GM19438 (cell line): ENCODE measurements around the gene RNF208.
"Not testable (repeated sequence)": the region's sequence is repeated elsewhere in the genome, so short reads cannot be mapped to it uniquely, and the experiment has no call there.

Source experiments
- ATAC-seq: cut with Tn5 transposase; IDR thresholded peaks from one replicate; pipeline ENCODE4 v1.9.1; 2021; ENCODE audit warnings: low read depth; ENCODE audit not compliant: unreplicated experiment

RNF208 gene, protein sequence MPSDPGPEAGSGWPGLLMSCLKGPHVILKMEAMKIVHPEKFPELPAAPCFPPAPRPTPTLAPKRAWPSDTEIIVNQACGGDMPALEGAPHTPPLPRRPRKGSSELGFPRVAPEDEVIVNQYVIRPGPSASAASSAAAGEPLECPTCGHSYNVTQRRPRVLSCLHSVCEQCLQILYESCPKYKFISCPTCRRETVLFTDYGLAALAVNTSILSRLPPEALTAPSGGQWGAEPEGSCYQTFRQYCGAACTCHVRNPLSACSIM

DNA sequence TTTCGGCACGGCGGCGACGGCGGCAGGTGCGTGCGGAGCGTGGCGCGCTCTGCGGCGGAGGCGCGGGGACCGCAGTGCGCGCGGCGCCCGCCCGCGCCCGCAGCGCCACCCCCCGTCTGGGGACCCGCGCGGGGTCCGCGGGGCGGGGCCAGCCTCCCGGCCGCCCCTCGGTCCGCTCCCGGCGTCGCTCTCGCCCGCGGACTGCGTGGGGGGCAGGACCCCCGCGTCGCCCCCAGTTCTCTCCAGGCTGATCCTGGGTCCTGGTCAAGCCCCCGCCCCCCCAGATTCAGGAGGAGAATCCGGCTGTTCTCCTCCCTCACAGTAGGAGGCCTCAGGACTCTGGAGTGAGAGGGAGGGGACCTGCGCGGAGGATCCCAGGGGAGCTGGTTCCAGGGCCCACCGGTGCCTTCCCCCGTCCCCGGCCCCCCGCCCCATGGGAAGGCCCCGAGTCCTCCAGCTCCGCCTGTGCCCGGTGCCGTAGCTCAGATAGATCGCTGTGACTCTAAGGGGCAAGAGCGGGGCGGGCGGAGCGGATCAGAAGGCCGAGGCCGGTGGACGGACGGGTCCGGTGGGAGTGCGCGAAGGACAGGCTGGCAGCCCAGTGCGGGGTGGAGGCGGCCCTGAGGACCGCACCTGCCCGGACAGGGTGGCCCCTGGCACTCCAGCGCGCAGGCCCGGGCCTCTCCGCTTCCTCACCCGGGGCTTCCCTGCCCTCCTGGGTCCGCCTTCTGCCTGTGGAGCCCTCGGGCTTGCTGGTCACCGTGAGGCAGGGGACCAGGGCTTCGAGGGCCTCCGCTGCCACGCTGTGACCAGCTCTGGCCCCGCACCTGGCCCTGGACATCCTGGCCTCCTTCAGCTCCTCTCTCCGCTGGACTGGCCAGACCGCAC, at the start of gene RNF208:
Gene RNF208, minus strand, starts transcription at position 51 of the 888 bp plus-strand sequence. CDS start 1,028 bp downstream, outside the sequence.
- ATAC-seq = no peak

- no peak for ATAC-seq
These were observed 49.6 kb upstream of the RNF208 start for GRCh38 chr9:137271696-137272076.

- ATAC-seq = no peak
These were observed 49.1 kb upstream of the RNF208 start for GRCh38 chr9:137270929-137271695.

DNA sequence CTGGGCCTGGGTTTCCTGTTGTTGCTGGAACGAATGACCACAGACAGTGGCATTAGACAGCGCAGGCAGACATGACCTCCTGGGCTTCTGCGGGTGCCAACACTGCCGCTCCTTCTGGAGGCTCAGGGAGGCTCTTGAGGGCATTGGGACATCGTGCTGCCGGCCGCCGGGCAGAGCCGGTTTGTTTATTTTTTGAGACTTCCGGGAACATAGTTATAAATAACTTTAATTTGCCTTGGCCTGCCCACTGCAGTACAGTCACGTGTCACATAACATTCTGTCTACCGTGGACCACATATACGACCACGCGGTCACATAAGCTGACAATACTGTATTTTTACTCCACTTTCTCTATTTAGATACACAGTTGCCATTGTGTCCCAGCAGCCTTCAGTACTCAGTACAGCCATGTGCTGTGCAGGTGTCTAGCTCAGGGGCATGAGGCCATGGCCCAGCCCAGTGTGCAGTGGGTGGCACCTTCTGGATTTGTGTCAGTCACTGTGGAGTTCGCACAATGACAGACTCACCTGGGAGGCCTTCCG, 47.3 kb upstream of the RNF208 start:
- ATAC-seq = no peak

- no peak for ATAC-seq
These were observed 46.6 kb upstream of the RNF208 start for GRCh38 chr9:137268538-137269201.

DNA sequence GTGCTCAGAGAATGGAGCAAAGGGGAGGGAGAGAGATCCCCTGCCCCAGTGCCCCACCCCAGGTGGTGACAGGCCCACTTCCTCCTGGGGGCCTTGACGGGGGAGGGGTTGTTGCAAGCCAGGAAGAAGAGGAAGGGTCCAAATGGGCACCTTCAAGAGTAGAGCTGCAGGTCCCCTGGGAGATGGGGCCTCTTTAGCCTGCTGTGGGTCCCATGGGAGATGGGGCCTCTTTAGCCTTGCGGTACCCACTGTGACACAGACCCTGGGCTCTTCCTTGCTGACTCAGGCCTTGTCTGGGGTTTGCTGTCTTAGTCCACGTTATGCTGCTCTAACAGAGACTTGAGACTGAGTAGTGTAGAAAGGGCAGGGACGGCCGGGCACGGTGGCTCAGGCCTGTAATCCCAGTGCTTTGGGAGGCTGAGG, 45.9 kb upstream of the RNF208 start:
- peak; percentile 53 for ATAC-seq

DNA sequence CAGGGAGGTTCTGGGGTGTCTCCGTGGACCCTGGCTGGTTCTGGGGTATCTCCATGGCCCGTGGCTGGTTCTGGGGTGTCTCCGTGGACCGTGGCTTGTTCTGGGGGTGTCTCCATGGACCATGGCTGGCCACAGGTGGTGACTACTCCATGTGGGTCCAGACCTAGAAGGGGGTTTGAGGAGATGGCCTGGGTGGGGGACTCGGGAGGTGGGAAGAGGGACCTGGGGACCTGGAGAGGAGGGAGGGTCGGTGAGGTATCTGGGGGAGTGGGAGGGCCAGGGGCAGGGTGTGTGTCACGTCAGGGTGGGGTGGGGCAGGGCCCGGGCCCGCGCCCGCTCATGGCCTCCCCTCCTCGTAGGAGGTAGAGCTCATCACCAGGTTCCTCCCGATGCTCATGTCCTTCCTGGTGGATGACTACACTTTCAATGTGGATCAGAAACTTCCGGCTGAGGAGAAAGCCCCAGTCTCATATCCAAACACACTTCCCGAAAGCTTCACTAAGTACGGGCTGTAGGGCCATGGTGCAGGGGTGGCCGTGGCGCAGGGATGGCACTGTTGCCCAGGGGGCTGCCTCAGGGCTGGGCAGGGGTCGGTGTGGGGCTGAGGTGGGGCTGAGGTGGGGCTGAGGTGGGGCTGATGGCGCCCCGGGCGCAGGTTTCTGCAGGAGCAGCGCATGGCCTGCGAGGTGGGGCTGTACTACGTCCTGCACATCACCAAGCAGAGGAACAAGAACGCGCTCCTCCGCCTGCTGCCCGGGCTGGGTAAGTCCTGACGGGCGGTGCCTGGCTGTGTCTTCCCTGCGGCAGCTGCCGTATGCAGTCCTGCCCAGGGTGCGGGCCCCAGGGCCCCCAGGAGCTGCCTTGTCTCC, 44.8 kb upstream of the RNF208 start:
- ATAC-seq = no peak

DNA sequence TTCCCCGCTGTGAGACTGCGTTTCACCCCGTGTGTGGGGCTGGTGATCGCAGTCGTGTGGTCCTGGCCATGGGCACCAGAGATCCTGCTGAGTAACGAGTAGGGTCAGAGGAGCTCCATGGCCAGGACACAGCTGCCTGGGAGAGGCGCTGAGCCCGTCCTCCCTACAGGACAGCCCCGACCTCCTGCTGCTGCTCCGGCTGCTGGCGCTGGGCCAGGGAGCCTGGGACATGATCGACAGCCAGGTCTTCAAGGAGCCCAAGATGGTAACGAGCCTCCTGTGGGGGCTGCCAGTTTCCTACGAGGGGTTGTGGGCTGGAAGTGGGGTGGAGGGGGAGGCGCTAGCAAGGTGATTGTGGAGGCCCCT, 44.1 kb upstream of the RNF208 start:
- no peak for ATAC-seq

DNA sequence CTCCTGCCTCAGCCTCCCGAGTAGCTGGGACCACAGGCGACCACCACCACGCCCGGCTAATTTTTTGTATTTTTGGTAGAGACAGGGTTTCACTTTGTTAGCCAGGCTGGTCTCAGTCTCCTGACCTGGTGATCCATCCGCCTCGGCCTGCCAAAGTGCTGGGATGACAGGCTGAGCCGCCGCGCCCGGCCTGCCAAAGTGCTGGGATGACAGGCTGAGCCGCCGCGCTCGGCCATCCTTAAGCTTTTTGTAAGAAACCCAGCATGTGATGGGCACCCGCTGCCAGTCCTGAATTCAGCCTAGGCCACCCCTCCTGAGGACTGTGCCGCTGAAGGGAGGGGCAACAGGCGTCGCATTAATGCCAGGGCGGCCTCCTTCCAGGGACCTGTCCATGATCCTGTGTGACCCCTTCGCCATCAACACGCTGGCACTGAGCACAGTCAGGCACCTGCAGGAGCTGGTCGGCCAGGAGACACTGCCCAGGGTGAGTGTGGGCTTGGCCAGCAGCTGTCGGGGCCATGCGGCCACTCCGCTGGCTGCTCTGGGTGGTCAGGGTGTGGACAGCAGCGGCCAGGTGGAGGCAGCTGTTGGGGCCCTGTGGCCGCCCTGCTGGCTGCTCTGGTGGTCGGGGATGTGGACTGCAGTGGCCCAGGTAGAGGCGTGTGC, 43.6 kb upstream of the RNF208 start:
- ATAC-seq = no peak

DNA sequence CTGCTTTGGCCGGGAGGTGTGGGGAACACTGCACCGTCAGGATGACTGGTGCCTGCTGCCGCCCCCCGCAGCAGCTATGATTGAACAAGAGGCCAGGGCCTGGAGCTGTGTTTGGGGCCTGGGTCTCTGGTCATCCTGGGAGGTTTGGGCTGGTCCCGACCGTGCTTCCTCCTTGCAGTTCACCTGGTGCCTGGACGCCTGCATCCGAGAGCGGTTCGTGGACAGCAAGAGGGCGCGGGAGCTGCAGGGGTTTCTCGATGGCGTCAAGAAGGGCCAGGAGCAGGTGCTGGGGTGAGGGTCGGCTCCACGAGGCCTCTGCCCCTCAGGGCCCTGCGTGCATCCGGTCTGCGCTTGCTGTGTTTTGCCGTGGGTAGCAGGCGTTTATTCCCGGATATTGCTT, 42.0 kb upstream of the RNF208 start:
- no peak for ATAC-seq

GRCh38 chr9:137263506-137263905, 41.5 kb upstream of the RNF208 start:
- ATAC-seq = no peak

DNA sequence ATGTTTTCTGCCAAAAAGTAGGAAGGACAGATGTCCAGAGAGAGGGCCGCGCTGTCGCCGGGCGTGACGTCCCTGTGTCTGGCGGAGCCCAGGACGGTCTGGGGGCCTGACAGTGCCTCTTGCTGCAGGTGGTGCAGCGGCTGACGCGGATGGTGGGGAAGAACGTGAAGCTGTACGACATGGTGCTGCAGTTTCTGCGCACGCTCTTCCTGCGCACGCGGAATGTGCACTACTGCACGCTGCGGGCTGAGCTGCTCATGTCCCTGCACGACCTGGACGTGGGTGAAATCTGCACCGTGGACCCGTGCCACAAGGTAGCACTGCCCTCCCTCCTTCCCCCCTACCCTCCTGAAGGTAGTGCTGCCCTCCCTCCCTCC, 40.9 kb upstream of the RNF208 start:
- no peak for ATAC-seq

- ATAC-seq = not testable (repeated sequence)
These were observed 40.3 kb upstream of the RNF208 start for GRCh38 chr9:137262173-137262908.

GRCh38 chr9:137256856-137257255, 34.8 kb upstream of the RNF208 start:
- ATAC-seq = no peak

DNA sequence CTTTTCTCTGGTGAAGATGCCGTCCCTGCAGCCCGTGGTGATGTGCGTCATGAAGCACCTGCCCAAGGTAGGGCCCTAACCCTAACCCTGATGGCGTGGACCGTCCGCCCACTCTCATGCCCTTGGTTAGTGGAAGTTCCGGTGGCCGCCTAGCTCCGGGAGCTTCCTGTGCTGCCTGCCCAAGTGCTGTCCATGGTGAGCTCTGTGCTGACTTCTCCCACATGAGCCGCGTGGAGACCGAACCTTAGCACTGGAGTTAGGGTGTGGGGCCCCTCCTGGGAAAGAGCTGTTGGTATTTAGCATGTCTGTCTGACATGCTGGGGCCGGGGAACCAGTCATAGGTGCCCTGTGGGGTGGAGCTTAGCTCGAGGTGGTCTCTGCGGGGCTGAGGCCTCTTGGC, 34.3 kb upstream of the RNF208 start:
- ATAC-seq = no peak

GRCh38 chr9:137255448-137256114, 33.5 kb upstream of the RNF208 start:
- ATAC-seq = peak; percentile 30

- ATAC-seq = peak; percentile 69
These were observed 32.8 kb upstream of the RNF208 start, which contains the start of gene NELFB for GRCh38 chr9:137254624-137255447. Gene NELFB (plus strand): TSS chr9:137255327.
